Uterus (tissue), 4 donors: ENCODE data around the gene NOC4L. TPM values are rescaled to one million over a fixed set of nuclear protein-coding genes. Genes with fewer than 3 reads are reported as not detected.

Source experiments
- DNase-seq, 2 donors: peaks; one replicate each; pipeline ENCODE4 v3.0.0-alpha.2; 2019 to 2020
- H3K27ac ChIP-seq, 2 donors: fragments of 200-600 bp; sonication (generic); 1 replicate in 1 of 2; 2 replicates in 1 of 2; pipeline ENCODE4 v1.5.1; 2016 to 2018
- H3K27me3 ChIP-seq, 2 donors: fragments of 200-600 bp; sonication (generic); one replicate each; pipeline ENCODE4 v1.5.1; 2018 to 2019; ENCODE audit warnings: control low read depth in 1 of 2
- H3K36me3 ChIP-seq, 2 donors: fragments of 200-600 bp; sonication (generic); one replicate each; pipeline ENCODE4 v1.5.1; 2019; ENCODE audit warnings: control low read depth in 1 of 2
- H3K4me1 ChIP-seq, 2 donors: fragments of 200-600 bp; sonication (generic); one replicate each; pipeline ENCODE4 v1.5.1; 2018 to 2019; ENCODE audit warnings: control low read depth in 1 of 2
- H3K4me3 ChIP-seq, 2 donors: fragments of 200-600 bp; sonication (generic); 1 replicate in 1 of 2; 2 replicates in 1 of 2; pipeline ENCODE4 v1.5.1; 2018 to 2019; ENCODE audit warnings: mild to moderate bottlenecking in 1 of 2
- H3K9me3 ChIP-seq, 2 donors: fragments of 200-600 bp; sonication (generic); one replicate each; pipeline ENCODE4 v1.5.1; 2019; ENCODE audit warnings: control low read depth in 1 of 2
- CTCF ChIP-seq, 4 experiments: fragments of 200-600 bp in 2 of 4; fragments of 450-650 bp in 2 of 4; sonication (generic) in 2 of 4; IDR thresholded peaks; one replicate each; pipeline ENCODE4 v1.5.1; 2016 to 2019; ENCODE audit warnings: antibody characterized with exemption in 4 of 4, mild to moderate bottlenecking in 2 of 4, moderate library complexity in 1 of 4
- POLR2A ChIP-seq, 2 donors: fragments of 450-650 bp; IDR thresholded peaks; one replicate each; pipeline ENCODE4 v1.6.1; 2016; ENCODE audit warnings: antibody characterized with exemption in 2 of 2, mild to moderate bottlenecking in 1 of 2, moderate library complexity in 1 of 2
- intact Hi-C: fragments of 100-400 bp; cut with DNase I; formaldehyde crosslinking; loops from one replicate; pipeline ENCODE4 v1.15.1; 2023; ENCODE audit warnings: low total_unique reads
- small RNA-seq: library from RNA; depleted of rRNA; stranded (forward); fragments of <200 nt; gene quantifications from one replicate; pipeline ENCODE3, GENCODE V24; 2016
- total RNA-seq, 4 donors: library from RNA; depleted of rRNA in 3 of 4; stranded (reverse); fragments of >200 nt in 3 of 4; gene quantifications; one replicate each; pipeline versions ENCODE4 v1.1.0 to v1.2.4, GENCODE V29; 2014 to 2023
- donor health status: DM: yes; HTN: yes; CAD: no.

Gene NOC4L
- total RNA-seq, 4 donors from 2014 or later, result 9.4 to 15.4 TPM; not detected in 2

GRCh38 chr12:132201391-132202120 lies 57.3 kb downstream of the NOC4L start:
- no peak for DNase-seq
- TF ChIP-seq CTCF (IDR thresholded peaks at IDR 0.05) (no peak), POLR2A (IDR thresholded peaks at IDR 0.05) (no peak)
- H3K27ac ChIP-seq, result no peak overlapping the region
- H3K27me3 ChIP-seq, result peaks cover 3 to 17% of the 10 kb centered on the region in 2 donors
- no peaks in the 10 kb centered on the region for H3K9me3 ChIP-seq
- intact Hi-C loops, result no loop called here
- no peaks in the 10 kb centered on the region for H3K36me3 ChIP-seq
- H3K4me1 ChIP-seq, result peaks cover 0 to 11% of the 10 kb centered on the region in 2 donors
- no peak overlapping the region for H3K4me3 ChIP-seq

Small RNA genes within 50 kb of the gene (small RNA-seq; reads per million reads assigned to genes)
- not detected for gene AC138466.3

Other genes starting within 250 kb of the NOC4L start
- gene ULK1, start 249.8 kb upstream of the NOC4L start, total RNA-seq, result 100 to 1,000 TPM in 1 of 4 donors, 10 to 100 TPM in 3; 11.8 to 135 (median 38.8) TPM
- 10 to 100 TPM in 2 of 4 donors, 1 to 10 TPM in 1, under 1 TPM in 1; 0.59 to 29.2 (median 12.5) TPM for gene PUS1, start 215.2 kb upstream of the NOC4L start, total RNA-seq
- 10 to 100 TPM; 11.8 to 70.6 (median 28.2) TPM for gene EP400, start 194.5 kb upstream of the NOC4L start, total RNA-seq
- gene DDX51, start 138 bp upstream of the NOC4L start, total RNA-seq, result 10 to 100 TPM in 3 of 4 donors, 1 to 10 TPM in 1; 7.9 to 53.3 (median 16.6) TPM
- 1 to 10 TPM in 2 of 4 donors, not detected in 2; 1.5 to 4.3 TPM for gene GALNT9, start 185.1 kb downstream of the NOC4L start, total RNA-seq